Lung (tissue), 12 donors: ENCODE results near the gene RABGAP1L. TPM values are rescaled to one million over a fixed set of nuclear protein-coding genes. Genes with fewer than 3 reads are reported as not detected.

Experiments
- ATAC-seq: fragments of 200-7000 bp; cut with Tn5 transposase; one replicate; pipeline ENCODE4 v1.9.1; 2020; ENCODE audit warnings: moderate number of reproducible peaks; ENCODE audit not compliant: insufficient read depth, low FRiP score
- DNase-seq, 3 donors: peaks; one replicate each; pipeline ENCODE4 v3.0.0-alpha.2; 2013 to 2017
- H3K27ac ChIP-seq, 2 donors: one replicate each; pipeline ENCODE4 v1.5.1; 2013; ENCODE audit warnings: mild to moderate bottlenecking in 2 of 2, moderate library complexity in 2 of 2, control low read depth in 1 of 2, inconsistent platforms in 1 of 2, low read depth in 1 of 2, low read length in 1 of 2
- H3K27me3 ChIP-seq, 3 donors: one replicate each; pipeline ENCODE4 v1.5.1; 2013; ENCODE audit warnings: low read length in 2 of 3; ENCODE audit not compliant: control insufficient read depth in 3 of 3, insufficient read depth in 3 of 3
- H3K36me3 ChIP-seq, 4 donors: one replicate each; pipeline ENCODE4 v1.5.1; 2013; ENCODE audit warnings: low read length in 4 of 4, mild to moderate bottlenecking in 1 of 4, moderate library complexity in 1 of 4; ENCODE audit not compliant: control insufficient read depth in 4 of 4, insufficient read depth in 4 of 4
- H3K4me1 ChIP-seq, 5 donors: one replicate each; pipeline ENCODE4 v1.5.1; 2013; ENCODE audit warnings: low read length in 5 of 5, mild to moderate bottlenecking in 2 of 5, moderate library complexity in 1 of 5; ENCODE audit not compliant: control insufficient read depth in 5 of 5, insufficient read depth in 5 of 5
- H3K4me3 ChIP-seq: one replicate; pipeline ENCODE4 v1.5.1; 2013; ENCODE audit warnings: mild to moderate bottlenecking, control low read depth, moderate library complexity
- H3K9ac ChIP-seq, 2 donors: one replicate each; pipeline ENCODE4 v1.5.1; 2013; ENCODE audit warnings: low read length in 2 of 2, control low read depth in 1 of 2; ENCODE audit not compliant: insufficient read depth in 1 of 2
- H3K9me3 ChIP-seq, 4 donors: one replicate each; pipeline ENCODE4 v1.5.1; 2013; ENCODE audit warnings: low read length in 3 of 4, mild to moderate bottlenecking in 1 of 4, moderate library complexity in 1 of 4; ENCODE audit not compliant: control insufficient read depth in 4 of 4, insufficient read depth in 3 of 4
- WGBS, 2 donors: extraction: QIAGEN DNeasy Blood & Tissue Kit; methylation state at CpG; one replicate each; pipeline ENCODE4 v1.1.7; 2013; 5-methylcytosine and 5-hydroxymethylcytosine counted together
- polyA plus RNA-seq, 2 donors: library from polyadenylated mRNA; stranded (reverse); fragments of 200-250 nt; gene quantifications; one replicate each; pipeline ENCODE4 v1.2.1, GENCODE V29; 2013
- total RNA-seq, 2 donors: library from RNA; depleted of rRNA in 1 of 2; stranded (reverse); fragments of >200 nt in 1 of 2; gene quantifications; one replicate each; pipeline ENCODE4 v1.2.1, GENCODE V29; 2014 to 2021
- TF ChIP-seq, protein P1 (sequence below): IDR thresholded peaks from 2 replicates; pipeline ENCODE4 v1.5.1; 2012; ENCODE audit warnings: mild to moderate bottlenecking; ENCODE audit errors: control extremely low read depth, extremely low read depth
- donor health status: control.
- donor health status: control.
- donor health status: Bipolar disorder and iron deficiency.
- donor health status: healthy.
- donor health status: DM: yes; HTN: yes; CAD: no.

Gene RABGAP1L
- total and polyA plus RNA-seq, 4 donors: 16.0 to 123 (median 44.5) TPM

GRCh38 chr1:174982971-174983689 lies 823.8 kb downstream of the RABGAP1L start:
- ATAC-seq (no peak), DNase-seq (peak in 2 of 3 donors; percentile 61)
- Histone ChIP-seq H3K4me1 (no peaks in the 10 kb centered on the region), H3K36me3 (peaks cover 0 to 9% (median 5%) of the 10 kb centered on the region in 4 donors), H3K9me3 (peaks cover 0 to 3% (median 0%) of the 10 kb centered on the region in 4 donors), H3K27me3 (no peaks in the 10 kb centered on the region), H3K4me3 (no peak overlapping the region), H3K9ac (no peak overlapping the region), H3K27ac (no peak overlapping the region)
- TF ChIP-seq, protein P1, sequence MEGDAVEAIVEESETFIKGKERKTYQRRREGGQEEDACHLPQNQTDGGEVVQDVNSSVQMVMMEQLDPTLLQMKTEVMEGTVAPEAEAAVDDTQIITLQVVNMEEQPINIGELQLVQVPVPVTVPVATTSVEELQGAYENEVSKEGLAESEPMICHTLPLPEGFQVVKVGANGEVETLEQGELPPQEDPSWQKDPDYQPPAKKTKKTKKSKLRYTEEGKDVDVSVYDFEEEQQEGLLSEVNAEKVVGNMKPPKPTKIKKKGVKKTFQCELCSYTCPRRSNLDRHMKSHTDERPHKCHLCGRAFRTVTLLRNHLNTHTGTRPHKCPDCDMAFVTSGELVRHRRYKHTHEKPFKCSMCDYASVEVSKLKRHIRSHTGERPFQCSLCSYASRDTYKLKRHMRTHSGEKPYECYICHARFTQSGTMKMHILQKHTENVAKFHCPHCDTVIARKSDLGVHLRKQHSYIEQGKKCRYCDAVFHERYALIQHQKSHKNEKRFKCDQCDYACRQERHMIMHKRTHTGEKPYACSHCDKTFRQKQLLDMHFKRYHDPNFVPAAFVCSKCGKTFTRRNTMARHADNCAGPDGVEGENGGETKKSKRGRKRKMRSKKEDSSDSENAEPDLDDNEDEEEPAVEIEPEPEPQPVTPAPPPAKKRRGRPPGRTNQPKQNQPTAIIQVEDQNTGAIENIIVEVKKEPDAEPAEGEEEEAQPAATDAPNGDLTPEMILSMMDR: peak; percentile 26

DNA sequence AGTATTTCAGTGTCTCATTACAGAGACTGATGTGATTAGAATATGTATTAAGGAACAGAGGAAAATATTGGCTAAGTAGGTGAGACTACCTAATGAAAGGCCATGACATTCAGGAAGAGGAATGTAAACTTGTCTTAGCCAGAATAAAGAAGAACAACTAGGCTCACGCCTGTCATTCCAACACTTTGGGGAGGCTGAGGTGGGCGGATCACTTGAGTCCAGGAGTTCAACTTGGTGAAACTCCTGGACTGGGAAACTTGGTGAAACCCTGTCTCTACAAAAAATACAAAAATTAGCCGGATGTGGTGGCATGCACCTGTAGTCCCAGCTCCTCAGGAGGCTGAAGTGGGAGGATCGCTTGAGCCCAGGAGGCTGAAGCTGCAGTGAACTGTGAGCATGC lies 825.6 kb downstream of the RABGAP1L start:
- no peak overlapping the region for H3K9ac ChIP-seq
- H3K4me1 ChIP-seq: no peaks in the 10 kb centered on the region
- no peak for DNase-seq
- TF ChIP-seq, protein P1: no peak
- WGBS, 2 donors: 96 to 98% methylated on average over 4 of the region's 4 CpGs
- ATAC-seq: no peak
- peaks cover 0 to 5% (median 3%) of the 10 kb centered on the region in 4 donors for H3K36me3 ChIP-seq
- no peak overlapping the region for H3K4me3 ChIP-seq
- H3K27me3 ChIP-seq: no peaks in the 10 kb centered on the region
- no peak overlapping the region for H3K27ac ChIP-seq
- peaks cover 0 to 3% (median 0%) of the 10 kb centered on the region in 4 donors for H3K9me3 ChIP-seq

DNA sequence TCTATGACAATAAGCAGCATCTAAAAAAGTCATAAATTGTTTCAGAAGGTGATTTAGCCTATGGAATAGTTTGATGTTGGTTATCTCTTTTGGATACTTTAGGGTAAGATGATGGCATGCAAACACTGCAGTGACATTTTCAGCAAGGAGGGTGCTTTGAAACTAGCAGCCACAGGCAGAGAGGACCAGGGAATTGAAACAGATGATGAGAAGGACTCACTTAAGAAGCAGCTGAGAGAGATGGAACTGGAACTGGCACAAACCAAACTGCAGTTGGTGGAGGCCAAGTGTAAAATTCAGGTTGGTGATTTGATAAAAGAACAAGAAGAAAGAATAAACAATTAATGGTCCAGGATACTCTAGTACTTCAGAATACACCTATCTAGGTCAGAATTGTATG lies 829.2 kb downstream of the RABGAP1L start:
- Histone ChIP-seq H3K4me1 (peaks cover 0 to 11% (median 0%) of the 10 kb centered on the region in 5 donors), H3K9me3 (no peaks in the 10 kb centered on the region), H3K9ac (no peak overlapping the region), H3K36me3 (peaks cover 0 to 1% (median 0%) of the 10 kb centered on the region in 4 donors), H3K27ac (no peak overlapping the region), H3K4me3 (no peak overlapping the region), H3K27me3 (no peaks in the 10 kb centered on the region)
- ATAC-seq (no peak), DNase-seq (no peak)
- TF ChIP-seq, protein P1: no peak
